IMR-90 (cell line): Measurements from ENCODE around the gene NEURL1.

Source experiments
- BHLHE40 ChIP-seq: fragments of 150-350 bp; IDR thresholded peaks from 2 replicates; pipeline ENCODE4 v1.6.1; 2016; ENCODE audit warnings: mild to moderate bottlenecking, low read depth, low read length
- CEBPB ChIP-seq: IDR thresholded peaks from 2 replicates; pipeline ENCODE4 v1.6.1; 2012; ENCODE audit warnings: low read depth, low read length, improper control_type of control experiment
- CTCF ChIP-seq: conservative IDR thresholded peaks from 2 replicates; pipeline ENCODE4 v1.5.1; 2012; ENCODE audit warnings: mild to moderate bottlenecking, low read depth, low read length, improper control_type of control experiment
- ELK1 ChIP-seq: fragments of 150-350 bp; IDR thresholded peaks from 2 replicates; pipeline ENCODE4 v1.6.1; 2016; ENCODE audit warnings: low read depth, mild to moderate bottlenecking, low read length, moderate library complexity, borderline replicate concordance
- FOS ChIP-seq: fragments of 150-350 bp; IDR thresholded peaks from 2 replicates; pipeline ENCODE4 v1.6.1; 2016; ENCODE audit warnings: low read depth, low read length
- MAFK ChIP-seq: IDR thresholded peaks from 2 replicates; pipeline ENCODE4 v1.6.1; 2012; ENCODE audit warnings: low read depth, low read length, improper control_type of control experiment
- MXI1 ChIP-seq: IDR thresholded peaks from 2 replicates; pipeline ENCODE4 v1.6.1; 2012; ENCODE audit warnings: low read depth, mild to moderate bottlenecking, low read length, moderate library complexity, borderline replicate concordance
- POLR2A ChIP-seq: IDR thresholded peaks from 2 replicates; pipeline ENCODE4 v1.6.1; 2012; ENCODE audit warnings: mild to moderate bottlenecking, low read depth, low read length
- RFX5 ChIP-seq: IDR thresholded peaks from 2 replicates; pipeline ENCODE4 v1.8.0; 2012; ENCODE audit warnings: low read depth, mild to moderate bottlenecking, low read length, moderate library complexity
- SMC3 ChIP-seq: fragments of 150-350 bp; IDR thresholded peaks from 2 replicates; pipeline ENCODE4 v1.6.1; 2016; ENCODE audit warnings: low read depth, mild to moderate bottlenecking, antibody characterized with exemption, low read length, moderate library complexity

GRCh38 chr10:103581499-103581898 is 88.0 kb downstream of the NEURL1 start:
- TF ChIP-seq RFX5 (no peak), CEBPB (no peak), CTCF (no peak), SMC3 (no peak), ELK1 (no peak), MXI1 (no peak), POLR2A (no peak), BHLHE40 (no peak), MAFK (no peak), FOS (no peak)
